ENCODE results near the gene COL20A1.

The COL20A1 gene

DNA sequence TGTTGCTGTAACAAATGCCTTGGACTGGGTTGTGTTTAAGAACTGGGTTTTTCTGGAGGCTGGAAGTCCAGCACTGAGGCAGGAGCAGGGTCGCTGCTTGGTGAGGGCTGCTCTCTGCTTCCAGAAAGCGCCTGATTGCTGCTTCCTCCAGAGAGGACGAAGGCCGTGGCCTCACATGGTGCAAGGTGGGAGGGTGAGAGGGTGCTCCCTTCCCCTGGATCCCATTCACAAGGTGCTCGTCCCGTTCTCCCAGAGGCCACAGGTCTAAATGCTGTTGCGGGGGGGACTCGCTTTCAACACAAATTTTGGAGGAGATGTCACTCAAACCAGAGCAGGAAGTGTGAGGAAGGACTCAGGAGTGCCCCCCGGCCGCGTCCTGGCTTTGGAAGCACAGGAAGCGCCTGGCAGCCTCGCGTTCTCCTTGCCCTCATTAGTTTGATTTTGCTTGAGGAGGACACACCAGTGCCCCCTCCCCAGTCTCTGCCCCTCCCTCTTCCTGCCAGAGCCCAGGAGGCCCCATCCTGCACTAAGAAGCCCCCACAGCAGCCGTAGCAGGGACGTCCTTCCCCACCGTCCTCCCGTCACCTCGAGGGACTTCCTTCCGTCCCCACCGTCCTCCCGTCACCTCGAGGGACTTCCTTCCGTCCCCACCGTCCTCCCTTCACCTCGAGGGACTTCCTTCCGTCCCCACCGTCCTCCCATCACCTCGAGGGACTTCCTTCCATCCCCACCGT, 31.0 kb upstream of the COL20A1 start:
- DNase-seq, result no peak

GRCh38 chr20:63262836-63263235, 30.1 kb upstream of the COL20A1 start:
- no peak for DNase-seq

- no peak for DNase-seq
Measured at GRCh38 chr20:63264000-63264399, 29.0 kb upstream of the COL20A1 start.

DNA sequence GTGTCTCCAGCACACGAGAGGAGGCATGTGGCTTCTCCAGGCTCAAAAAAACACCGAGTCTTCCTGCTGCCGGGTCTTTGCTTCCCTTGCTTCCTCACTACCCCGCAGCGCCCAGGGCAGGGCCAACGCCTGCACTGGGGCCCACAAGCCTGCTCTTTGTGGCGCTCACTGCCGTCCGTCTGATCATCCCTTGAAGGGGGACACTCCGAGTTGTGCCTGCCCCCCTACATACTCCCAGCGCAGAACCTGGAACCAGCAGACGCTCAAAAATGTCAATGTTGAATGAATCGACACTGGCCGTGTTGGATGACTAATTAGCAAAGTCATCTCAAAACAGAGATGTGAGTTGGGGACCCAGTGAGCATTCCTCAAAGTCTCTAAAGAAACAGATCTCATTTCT, 28.5 kb upstream of the COL20A1 start:
- DNase-seq, result no peak

DNA sequence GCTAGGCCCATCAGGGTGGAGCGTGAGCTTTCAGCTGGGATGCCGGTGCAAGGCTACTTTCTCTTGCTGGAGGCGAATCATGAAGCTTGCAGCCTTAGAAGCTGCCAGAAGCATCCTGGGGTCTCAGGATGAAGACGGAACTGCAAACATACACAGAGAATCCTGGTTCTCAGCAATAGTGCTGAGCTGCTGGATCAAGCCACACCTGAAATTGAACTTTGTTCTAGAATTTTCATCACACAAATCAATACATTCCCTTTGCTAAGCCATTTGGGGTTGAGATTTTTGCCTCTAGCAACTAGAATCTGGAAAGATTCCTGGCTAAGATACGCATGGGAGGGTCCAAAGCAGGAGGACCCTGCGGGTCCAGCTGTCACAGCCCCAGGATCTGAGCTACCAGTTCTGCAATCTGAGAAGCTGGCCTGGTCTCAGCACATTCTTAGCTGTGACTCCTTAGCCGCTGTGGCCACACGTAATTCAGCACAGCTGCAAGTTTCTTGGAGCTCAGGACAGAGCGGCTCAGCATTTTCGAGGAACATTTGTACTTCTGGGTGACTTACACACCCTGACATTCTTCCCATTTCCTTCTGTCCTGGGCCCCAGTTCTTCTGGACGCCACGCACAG, 27.0 kb upstream of the COL20A1 start:
- DNase-seq, result no peak

GRCh38 chr20:63267691-63268090, 25.3 kb upstream of the COL20A1 start:
- no peak for DNase-seq

- DNase-seq, result no peak
Measured at GRCh38 chr20:63268256-63268655, 24.7 kb upstream of the COL20A1 start.

GRCh38 chr20:63268671-63269439, 24.1 kb upstream of the COL20A1 start:
- no peak for DNase-seq

GRCh38 chr20:63269724-63270123, 23.3 kb upstream of the COL20A1 start:
- no peak for DNase-seq

- DNase-seq, result no peak
Measured at GRCh38 chr20:63270606-63271325, 22.2 kb upstream of the COL20A1 start.

- peak; percentile 30 for DNase-seq
Measured at GRCh38 chr20:63272105-63273058, 20.6 kb upstream of the COL20A1 start, which contains the start of gene ARFGAP1. Gene ARFGAP1, plus strand, starts transcription at chr20:63272813. Its CDS starts 2,768 bp downstream, at chr20:63275581.

GRCh38 chr20:63273059-63273579, 19.9 kb upstream of the COL20A1 start:
- no peak for DNase-seq

DNA sequence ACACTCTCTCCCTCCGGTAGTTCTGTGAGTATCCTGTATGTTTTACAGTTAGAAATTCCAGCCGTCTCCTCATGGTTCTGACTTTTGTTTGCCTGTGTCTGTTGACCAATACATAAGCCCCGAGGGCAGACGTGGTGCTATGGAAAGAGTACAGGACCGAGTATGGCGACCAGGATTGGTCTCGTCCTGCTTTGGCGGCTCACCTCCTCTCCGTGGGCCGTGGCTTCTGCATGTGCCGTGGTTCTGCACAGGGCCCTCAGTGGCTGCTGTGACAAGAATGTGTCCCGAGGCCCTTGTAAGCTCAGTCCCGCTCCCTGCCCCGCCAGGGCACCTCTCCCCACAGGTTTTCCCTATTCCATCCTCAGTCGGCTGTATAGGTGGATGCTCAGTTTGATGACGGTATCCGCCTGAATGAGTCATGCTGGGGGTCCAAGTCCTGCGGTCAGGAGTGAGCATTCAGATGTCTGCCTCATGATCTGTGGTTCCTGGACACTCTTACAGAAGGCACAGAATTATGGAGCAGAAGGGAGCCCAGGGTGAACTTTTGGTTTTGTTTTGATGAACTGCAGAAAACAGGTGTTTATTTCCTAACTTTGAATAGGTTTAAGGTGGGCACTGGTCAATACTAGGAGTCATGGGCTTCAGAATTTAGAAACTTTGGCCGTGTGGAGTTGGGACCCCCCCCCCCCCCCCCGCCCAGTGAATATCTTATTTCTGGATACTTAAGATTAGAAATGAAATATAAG, 19.2 kb upstream of the COL20A1 start:
- no peak for DNase-seq

DNA sequence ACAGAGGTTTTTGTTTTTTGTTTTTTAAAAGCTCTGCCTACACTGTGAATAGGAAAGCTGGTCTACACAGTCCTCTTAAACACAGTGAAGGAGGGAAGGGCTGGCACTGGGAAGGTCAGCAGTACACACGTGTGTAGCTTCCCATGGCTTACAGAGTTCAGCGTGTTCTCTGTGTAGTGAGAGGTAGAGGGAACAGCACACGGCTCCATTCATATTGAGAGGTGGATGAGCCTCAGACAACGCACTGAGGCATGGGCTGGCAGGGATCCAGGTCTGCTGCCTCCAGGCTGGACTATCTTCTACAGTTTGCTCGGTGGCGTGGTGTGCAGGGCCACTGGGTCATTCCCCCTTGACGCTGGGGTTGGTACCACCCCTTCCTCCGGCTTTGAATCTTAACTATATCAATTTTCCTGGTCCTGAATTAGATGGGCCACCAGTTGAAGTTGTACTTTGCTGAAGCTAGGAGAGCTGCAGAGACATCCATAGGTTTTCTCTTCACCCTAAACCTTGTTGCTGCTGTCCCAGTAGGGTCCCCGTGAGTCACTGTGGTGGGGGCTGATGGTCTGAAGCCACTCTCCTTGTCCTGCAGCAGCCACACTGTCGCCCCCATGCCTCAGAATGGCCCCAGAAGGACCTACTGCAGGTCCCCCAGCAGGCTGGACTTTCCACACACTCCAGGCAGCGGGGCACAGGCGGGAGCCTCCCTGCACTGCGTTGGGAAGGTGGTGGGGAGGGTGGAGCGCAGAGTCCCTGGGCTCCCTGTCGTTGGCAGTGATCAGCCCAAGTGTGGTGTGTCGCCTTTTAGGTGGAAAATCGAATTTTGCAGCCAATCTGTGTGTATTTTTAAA, 18.4 kb upstream of the COL20A1 start:
- no peak for DNase-seq

- no peak for DNase-seq
Measured at GRCh38 chr20:63275825-63276224, 17.2 kb upstream of the COL20A1 start.

DNA sequence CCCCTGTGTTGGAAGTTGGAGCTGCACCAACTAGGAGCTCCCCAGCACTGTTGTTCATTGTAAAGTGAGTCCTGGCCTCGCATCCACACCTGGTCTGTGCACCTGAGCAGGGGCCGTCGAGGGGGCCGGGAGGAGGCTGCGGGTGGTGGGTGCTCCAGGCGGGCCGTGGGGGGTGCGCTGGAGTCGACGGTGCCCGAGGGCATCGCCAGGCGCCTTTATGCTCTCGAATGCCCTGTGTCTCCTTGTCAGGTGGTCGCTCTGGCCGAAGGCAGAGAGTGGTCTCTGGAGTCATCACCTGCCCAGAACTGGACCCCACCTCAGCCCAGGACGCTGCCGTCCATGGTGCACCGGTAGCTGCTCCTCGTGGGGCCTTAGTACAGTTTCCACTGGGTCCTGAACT, 16.0 kb upstream of the COL20A1 start:
- no peak for DNase-seq

DNA sequence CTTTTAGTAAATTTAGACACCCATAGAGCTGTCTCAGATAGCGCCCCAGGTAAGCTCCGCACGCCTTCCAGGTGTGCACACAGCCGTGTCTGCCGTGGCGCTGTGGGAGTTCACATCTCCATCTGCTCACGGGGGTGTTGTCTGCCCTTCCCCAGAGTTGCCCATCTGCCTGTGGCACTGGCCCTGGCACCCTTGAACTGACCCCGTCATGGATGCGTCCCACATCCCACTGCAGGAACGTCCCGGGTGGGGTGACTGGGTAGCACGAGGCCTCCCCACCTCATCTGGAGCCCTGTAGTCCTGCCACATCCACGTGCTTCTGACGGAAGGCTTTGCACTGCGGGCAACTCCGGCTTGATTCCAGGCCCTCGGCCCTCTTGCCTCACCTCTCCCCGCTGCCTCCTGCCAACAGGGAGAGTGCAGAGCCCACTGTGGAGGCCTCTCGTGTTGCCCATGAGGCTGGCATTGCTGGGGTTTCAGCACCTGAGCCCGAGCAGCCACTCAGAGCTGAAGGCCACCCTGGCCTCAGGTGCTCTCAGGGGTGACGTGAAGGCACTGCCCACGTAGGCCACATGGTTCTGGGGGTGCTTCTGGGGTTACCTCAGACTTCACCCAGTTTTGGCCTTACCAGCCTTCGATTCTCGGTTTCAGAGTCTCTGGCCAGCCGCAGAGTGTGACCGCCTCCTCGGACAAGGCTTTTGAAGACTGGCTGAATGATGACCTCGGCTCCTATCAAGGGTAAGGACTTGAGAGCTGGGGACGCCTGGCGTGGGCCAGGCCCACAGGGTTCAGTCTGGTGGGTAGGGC, 15.3 kb upstream of the COL20A1 start:
- no peak for DNase-seq

DNA sequence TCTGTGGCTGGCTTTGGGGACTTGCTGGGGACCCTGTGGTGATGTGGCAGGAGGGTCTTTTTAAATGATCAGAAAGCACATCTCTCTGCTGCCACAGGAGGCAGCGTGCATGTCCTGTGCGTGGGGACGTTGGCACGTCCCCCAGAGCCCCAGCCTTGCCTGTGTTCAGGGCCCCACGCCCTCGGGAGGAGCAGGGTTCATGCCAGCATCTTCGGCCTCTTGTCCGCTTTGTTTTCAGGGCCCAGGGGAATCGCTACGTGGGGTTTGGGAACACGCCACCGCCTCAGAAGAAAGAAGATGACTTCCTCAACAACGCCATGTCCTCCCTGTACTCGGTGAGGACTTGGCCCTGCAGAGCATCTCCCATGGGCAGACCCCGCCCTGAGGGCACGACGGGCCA, 14.3 kb upstream of the COL20A1 start:
- DNase-seq, result no peak

- DNase-seq, result no peak
Measured at GRCh38 chr20:63279931-63280330, 13.1 kb upstream of the COL20A1 start.
